Measurements from ENCODE around the gene RNASE1. TPM values are rescaled to one million over a fixed set of nuclear protein-coding genes. Genes with fewer than 3 reads are reported as not detected.

Gene RNASE1
- total and polyA plus RNA-seq, 9 of the 15 experiments (the other 6 are each of a cell fraction or from before 2014, with no cell fraction given): 6.4 to 33.3 (median 13.9) TPM

DNA sequence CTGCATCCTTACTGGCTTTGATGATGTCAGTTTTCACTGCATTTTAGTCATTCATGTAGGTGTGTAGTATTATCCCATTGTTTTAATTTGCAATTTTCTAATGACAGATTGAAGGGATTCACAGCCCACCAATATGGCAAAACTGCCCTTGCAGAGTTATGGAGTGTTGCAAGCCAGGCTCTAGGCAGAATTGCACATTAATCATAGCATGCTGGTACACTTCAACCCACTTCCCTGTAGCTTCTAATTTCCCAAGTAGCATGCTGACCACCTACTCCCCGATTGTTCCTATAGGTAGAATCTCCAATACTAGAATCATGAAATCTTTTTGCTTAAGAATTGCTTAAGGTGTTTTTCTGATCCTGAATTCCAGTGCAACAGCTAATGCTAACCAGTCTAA lies 26.7 kb downstream of the RNASE1 start:
- no TSS peak for BruUV-seq (replicated peaks)
- Histone ChIP-seq H4K20me1 (replicated peaks; ENCODE audit: control insufficient read depth, insufficient read depth, low read length) (no peaks in the 10 kb centered on the region), H3K4me1 (replicated peaks in 1 of 2; ENCODE audit: control insufficient read depth in 2 of 2, insufficient read depth in 2 of 2, low read length in 2 of 2) (peaks cover 0 to 2% of the 10 kb centered on the region in 2 experiments; a peak in 2 of 5 replicates), H3K27me3 (ENCODE audit: control insufficient read depth in 2 of 2, insufficient read depth in 2 of 2, low read length in 2 of 2) (no peaks in the 10 kb centered on the region), H2AFZ (ENCODE audit: low read depth, low read length) (no peak overlapping the region), H3K9ac (ENCODE audit: insufficient read depth in 1 of 2, low read depth in 2 of 2, low read length in 2 of 2) (no peak overlapping the region), H3K36me3 (ENCODE audit: control insufficient read depth, insufficient read depth, low read length) (no peaks in the 10 kb centered on the region), H3K27ac (ENCODE audit: extremely low read depth, low read depth, low read length) (no peak overlapping the region), H3K4me2 (ENCODE audit: insufficient read depth, low read length) (no peak overlapping the region), H3K9me1 (ENCODE audit: control insufficient read depth, insufficient read depth, low read length) (no peaks in the 10 kb centered on the region), H3K79me2 (ENCODE audit: control insufficient read depth, insufficient read depth, low read length) (no peaks in the 10 kb centered on the region), H3K4me3 (no peak overlapping the region), H3K9me3 (replicated peaks; ENCODE audit: control insufficient read depth, insufficient read depth, low read depth, low read length) (no peaks in the 10 kb centered on the region)
- ATAC-seq (no peak), DNase-seq (ENCODE audit: extremely low read depth in 1 of 4, low spot score in 3 of 4) (no peak), FAIRE-seq (no peak)
- POLR2A ChIA-PET: interaction anchor here (0.9 to 1.2 kb wide), 3 partner anchors 11 to 117 kb away, joined by 3 read pairs; no protein-coding TSS in a partner anchor
- CTCF ChIA-PET (ENCODE audit: low intra/inter-chr PET ratio): no interaction called here
- TF ChIP-seq ZNF512 (tag; IDR thresholded peaks at IDR 0.05) (no peak), TEAD2 (tag; IDR thresholded peaks at IDR 0.05) (no peak)
- WGBS (ENCODE audit: insufficient coverage, low coverage, missing lambda C conversion rate): 71% methylated on average over 1 of the region's 1 CpG
- in situ Hi-C loops (cut with MboI): no loop called here
- intact Hi-C loops (cut with micrococcal nuclease): no loop called here

DNA sequence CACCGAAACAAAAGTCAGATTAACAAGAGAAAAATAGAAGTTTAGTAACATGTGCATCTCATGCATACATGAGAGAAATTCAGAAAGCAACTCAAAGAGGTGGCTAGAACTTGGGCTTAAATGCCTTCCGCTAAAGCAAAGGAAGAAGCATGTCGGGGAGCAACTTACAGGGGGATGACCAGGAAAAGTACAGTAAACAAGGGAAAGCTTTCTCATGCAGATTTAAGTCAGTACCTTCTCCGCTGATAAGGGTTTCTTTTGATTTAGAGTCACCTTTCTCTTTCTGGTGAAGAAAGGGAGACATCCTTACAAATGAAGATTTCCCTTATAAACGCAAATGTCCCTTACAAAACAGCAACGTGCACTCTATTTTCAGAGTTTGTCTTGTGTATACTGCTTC lies 27.6 kb downstream of the RNASE1 start:
- Histone ChIP-seq H3K9ac (ENCODE audit: insufficient read depth in 1 of 2, low read depth in 2 of 2, low read length in 2 of 2) (no peak overlapping the region), H3K4me3 (no peak overlapping the region), H3K4me1 (replicated peaks in 1 of 2; ENCODE audit: control insufficient read depth in 2 of 2, insufficient read depth in 2 of 2, low read length in 2 of 2) (no peaks in the 10 kb centered on the region), H3K9me1 (ENCODE audit: control insufficient read depth, insufficient read depth, low read length) (no peaks in the 10 kb centered on the region), H3K27me3 (ENCODE audit: control insufficient read depth in 2 of 2, insufficient read depth in 2 of 2, low read length in 2 of 2) (no peaks in the 10 kb centered on the region), H3K27ac (ENCODE audit: extremely low read depth, low read depth, low read length) (no peak overlapping the region), H3K4me2 (ENCODE audit: insufficient read depth, low read length) (no peak overlapping the region), H2AFZ (ENCODE audit: low read depth, low read length) (0 out of 2 replicates have a peak overlapping the region, but pooled peaks have one; percentile 14), H3K9me3 (replicated peaks; ENCODE audit: control insufficient read depth, insufficient read depth, low read depth, low read length) (no peaks in the 10 kb centered on the region), H3K36me3 (ENCODE audit: control insufficient read depth, insufficient read depth, low read length) (no peaks in the 10 kb centered on the region), H4K20me1 (replicated peaks; ENCODE audit: control insufficient read depth, insufficient read depth, low read length) (no peaks in the 10 kb centered on the region), H3K79me2 (ENCODE audit: control insufficient read depth, insufficient read depth, low read length) (no peaks in the 10 kb centered on the region)
- DNase-seq (ENCODE audit: extremely low read depth in 1 of 4, low spot score in 3 of 4) (no peak), FAIRE-seq (no peak), ATAC-seq (no peak)
- ChIA-PET POLR2A (interaction anchor here (0.9 to 1.2 kb wide), 2 partner anchors 10 to 116 kb away, joined by 3 read pairs; no protein-coding TSS in a partner anchor), CTCF (ENCODE audit: low intra/inter-chr PET ratio) (no interaction called here)
- intact Hi-C loops (cut with micrococcal nuclease): no loop called here
- WGBS (ENCODE audit: insufficient coverage, low coverage, missing lambda C conversion rate): 34% methylated on average over 6 of the region's 6 CpGs
- TF ChIP-seq PHF8 (IDR thresholded peaks at IDR 0.05; ENCODE audit: borderline replicate concordance, low read length) (no peak), POLR3A (IDR thresholded peaks at IDR 0.05; ENCODE audit: borderline replicate concordance, extremely low read depth, insufficient read depth, insufficient read length) (no peak), RNF219 (CRISPR knock-in tag; IDR thresholded peaks at IDR 0.05) (no peak), ZNF76 (CRISPR knock-in tag; IDR thresholded peaks at IDR 0.05; ENCODE audit: borderline replicate concordance) (no peak), KLF13 (tag; IDR thresholded peaks at IDR 0.05; ENCODE audit: borderline replicate concordance, low read depth) (no peak), L3MBTL2 (IDR thresholded peaks at IDR 0.05) (no peak), ELF2 (CRISPR knock-in tag; IDR thresholded peaks at IDR 0.05) (no peak), RBM39 (optimal IDR thresholded peaks at IDR 0.05; ENCODE audit: low read depth, low read length) (no peak)
- in situ Hi-C loops (cut with MboI): no loop called here
- no TSS peak for BruUV-seq (replicated peaks)

Measured in K562 (cell line).